SJSA1 (cell line): ENCODE measurements around the gene AMDHD2. TPM values are rescaled to one million over a fixed set of nuclear protein-coding genes. Genes with fewer than 3 reads are reported as not detected.

Experiments used
- DNase-seq, 2 experiments: peaks; one replicate each; pipeline ENCODE4 v3.0.0-alpha.2; 2015 to 2020; ENCODE audit warnings: low spot score in 2 of 2, low read depth in 1 of 2
- H3K27ac ChIP-seq: fragments of 250-450 bp; sonication (Bioruptor Pico); 2 replicates; pipeline ENCODE4 v1.5.1; 2020; ENCODE audit warnings: mild to moderate bottlenecking, moderate library complexity
- H3K27me3 ChIP-seq: fragments of 250-450 bp; sonication (Bioruptor Pico); replicated peaks from 2 replicates; pipeline ENCODE4 v1.5.1; 2020; ENCODE audit warnings: mild to moderate bottlenecking, moderate library complexity
- H3K36me3 ChIP-seq: fragments of 250-450 bp; sonication (Bioruptor Pico); 2 replicates; pipeline ENCODE4 v1.5.1; 2020; ENCODE audit warnings: mild to moderate bottlenecking
- H3K4me1 ChIP-seq: fragments of 250-450 bp; sonication (Bioruptor Pico); replicated peaks from 2 replicates; pipeline ENCODE4 v1.6.1; 2021; ENCODE audit warnings: mild to moderate bottlenecking
- H3K4me3 ChIP-seq: fragments of 250-450 bp; sonication (Bioruptor Pico); 2 replicates; pipeline ENCODE4 v1.5.1; 2020; ENCODE audit warnings: mild to moderate bottlenecking
- H3K9me3 ChIP-seq: fragments of 250-450 bp; sonication (Bioruptor Pico); replicated peaks from 2 replicates; pipeline ENCODE4 v1.5.1; 2020; ENCODE audit warnings: mild to moderate bottlenecking
- total RNA-seq: library from RNA; depleted of rRNA; stranded (reverse); fragments of >200 nt; shearing (Covaris generic); gene quantifications from 2 replicates; pipeline ENCODE4 v1.2.3, GENCODE V29; 2014; rRNA removed

AMDHD2 gene, protein sequence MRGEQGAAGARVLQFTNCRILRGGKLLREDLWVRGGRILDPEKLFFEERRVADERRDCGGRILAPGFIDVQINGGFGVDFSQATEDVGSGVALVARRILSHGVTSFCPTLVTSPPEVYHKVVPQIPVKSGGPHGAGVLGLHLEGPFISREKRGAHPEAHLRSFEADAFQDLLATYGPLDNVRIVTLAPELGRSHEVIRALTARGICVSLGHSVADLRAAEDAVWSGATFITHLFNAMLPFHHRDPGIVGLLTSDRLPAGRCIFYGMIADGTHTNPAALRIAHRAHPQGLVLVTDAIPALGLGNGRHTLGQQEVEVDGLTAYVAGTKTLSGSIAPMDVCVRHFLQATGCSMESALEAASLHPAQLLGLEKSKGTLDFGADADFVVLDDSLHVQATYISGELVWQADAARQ
- 12.6 and 22.1 TPM in 2 replicates for total RNA-seq

DNA sequence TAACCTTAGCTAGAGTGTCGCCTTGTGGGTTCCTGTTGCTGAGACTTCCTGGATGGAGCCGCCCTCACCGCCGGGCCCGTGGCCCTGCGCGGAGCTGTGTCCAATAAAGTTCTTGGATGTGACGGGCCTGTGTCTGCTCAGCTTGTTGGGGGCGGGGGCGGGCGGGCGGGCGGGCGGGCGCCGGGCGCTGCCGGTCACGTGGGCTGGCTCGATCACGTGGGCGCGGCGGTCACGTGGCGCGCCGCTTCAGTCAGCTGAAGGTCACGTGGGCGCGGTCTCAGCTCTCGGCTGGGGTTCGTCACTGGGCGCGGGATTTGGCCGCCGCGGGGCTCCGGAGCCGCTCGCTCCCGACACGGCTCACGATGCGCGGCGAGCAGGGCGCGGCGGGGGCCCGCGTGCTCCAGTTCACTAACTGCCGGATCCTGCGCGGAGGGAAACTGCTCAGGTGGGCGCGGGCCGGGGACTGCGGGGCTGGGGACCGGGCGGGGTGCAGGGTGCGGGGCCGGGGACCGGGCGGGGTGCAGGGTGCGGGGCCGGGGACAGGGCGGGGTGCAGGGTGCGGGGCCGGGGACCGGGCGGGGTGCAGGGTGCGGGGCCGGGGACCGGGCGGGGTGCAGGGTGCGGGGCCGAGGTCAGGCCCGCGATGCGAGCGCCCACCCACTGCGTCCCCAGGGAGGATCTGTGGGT is at the start of gene AMDHD2:
TSS of gene AMDHD2 (plus strand) at position 275 of the 687 bp plus-strand sequence. CDS start at position 363, 88 bp downstream.
- Histone ChIP-seq H3K4me3 (peak within 1 kb of the TSS; percentile 60), H3K9me3 (no peaks in the 10 kb centered on the region), H3K27ac (no peak within 1 kb of the TSS; the same call in 1 of the 2 replicates), H3K4me1 (peaks cover 28% of the 10 kb centered on the region), H3K36me3 (peaks cover 61% of the 10 kb centered on the region), H3K27me3 (no peaks in the 10 kb centered on the region)
- peak; percentile 55 to 90 for DNase-seq

DNA sequence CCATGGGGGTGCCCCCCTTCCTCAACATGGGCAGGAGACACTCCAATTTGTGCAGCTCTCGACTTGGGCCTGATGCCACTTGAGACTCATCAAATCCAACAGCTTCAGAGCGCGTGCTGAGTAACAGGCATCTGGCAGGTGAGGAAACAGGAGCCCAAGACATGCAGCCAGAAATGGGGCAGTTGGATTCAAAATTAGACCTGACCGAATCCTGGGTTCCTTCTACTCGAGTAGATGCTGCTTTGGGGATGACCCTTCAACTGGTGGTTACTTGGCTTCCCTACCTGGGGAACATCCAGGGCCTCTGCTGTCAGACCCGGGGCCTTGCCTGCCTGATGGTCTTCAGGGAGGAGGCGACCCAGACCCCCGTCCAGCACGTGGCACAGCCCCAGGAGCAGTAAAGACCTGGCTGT is 49.6 kb upstream of the AMDHD2 start:
- Histone ChIP-seq H3K36me3 (peaks cover 13% of the 10 kb centered on the region), H3K4me1 (peaks cover 66% of the 10 kb centered on the region), H3K27ac (no peak overlapping the region), H3K9me3 (no peaks in the 10 kb centered on the region; the same call in 1 of the 2 replicates), H3K27me3 (0 out of 2 replicates have a peak, but pooled peaks cover 3% of the 10 kb centered on the region), H3K4me3 (no peak overlapping the region)
- no peak for DNase-seq

DNA sequence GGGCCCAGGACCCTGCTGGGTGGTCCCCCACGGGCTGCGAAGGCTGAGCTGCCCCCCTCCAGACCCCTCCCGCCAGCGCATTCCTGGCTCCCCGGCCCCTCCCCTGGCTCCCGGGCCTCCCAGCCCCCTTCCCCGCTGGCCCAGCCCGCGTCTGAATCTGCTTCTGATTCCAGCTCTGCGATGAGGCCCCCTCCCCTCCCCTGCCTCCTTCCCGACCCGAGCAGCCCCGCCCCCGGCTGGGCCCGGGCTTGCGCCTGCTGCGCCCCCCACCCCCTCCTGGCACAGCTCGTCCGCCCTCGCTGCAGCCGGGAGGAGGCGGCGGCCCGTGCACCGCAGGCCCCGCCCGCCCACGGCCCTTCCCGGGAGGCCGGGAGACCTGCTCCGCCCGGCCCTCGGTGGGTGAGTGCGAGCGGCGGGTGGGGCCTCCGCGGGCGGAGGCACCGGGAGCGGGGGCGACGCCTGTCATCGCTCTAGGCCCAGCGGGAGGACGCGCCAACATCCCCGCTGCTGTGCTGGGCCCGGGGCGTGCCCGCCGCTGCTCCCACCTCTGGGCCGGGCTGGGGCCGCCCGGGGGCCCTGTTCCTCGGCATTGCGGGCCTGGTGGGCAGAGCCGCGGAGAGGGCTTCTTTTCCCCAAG is 49.0 kb upstream of the AMDHD2 start, which contains the start of gene NTN3:
TSS of gene NTN3 (plus strand) at position 282 of the 637 bp plus-strand sequence. CDS start 405 bp downstream, outside the sequence.
- Histone ChIP-seq H3K27ac (no peak within 1 kb of the TSS), H3K4me3 (peak within 1 kb of the TSS; percentile 16), H3K27me3 (0 out of 2 replicates have a peak, but pooled peaks cover 3% of the 10 kb centered on the region), H3K4me1 (peaks cover 68% of the 10 kb centered on the region), H3K36me3 (peaks cover 8% of the 10 kb centered on the region), H3K9me3 (no peaks in the 10 kb centered on the region; the same call in 1 of the 2 replicates)
- no peak for DNase-seq

DNA sequence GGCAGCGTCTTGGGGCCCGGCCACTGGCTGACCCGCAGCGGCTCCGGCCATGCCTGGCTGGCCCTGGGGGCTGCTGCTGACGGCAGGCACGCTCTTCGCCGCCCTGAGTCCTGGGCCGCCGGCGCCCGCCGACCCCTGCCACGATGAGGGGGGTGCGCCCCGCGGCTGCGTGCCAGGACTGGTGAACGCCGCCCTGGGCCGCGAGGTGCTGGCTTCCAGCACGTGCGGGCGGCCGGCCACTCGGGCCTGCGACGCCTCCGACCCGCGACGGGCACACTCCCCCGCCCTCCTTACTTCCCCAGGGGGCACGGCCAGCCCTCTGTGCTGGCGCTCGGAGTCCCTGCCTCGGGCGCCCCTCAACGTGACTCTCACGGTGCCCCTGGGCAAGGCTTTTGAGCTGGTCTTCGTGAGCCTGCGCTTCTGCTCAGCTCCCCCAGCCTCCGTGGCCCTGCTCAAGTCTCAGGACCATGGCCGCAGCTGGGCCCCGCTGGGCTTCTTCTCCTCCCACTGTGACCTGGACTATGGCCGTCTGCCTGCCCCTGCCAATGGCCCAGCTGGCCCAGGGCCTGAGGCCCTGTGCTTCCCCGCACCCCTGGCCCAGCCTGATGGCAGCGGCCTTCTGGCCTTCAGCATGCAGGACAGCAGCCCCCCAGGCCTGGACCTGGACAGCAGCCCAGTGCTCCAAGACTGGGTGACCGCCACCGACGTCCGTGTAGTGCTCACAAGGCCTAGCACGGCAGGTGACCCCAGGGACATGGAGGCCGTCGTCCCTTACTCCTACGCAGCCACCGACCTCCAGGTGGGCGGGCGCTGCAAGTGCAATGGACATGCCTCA is 48.3 kb upstream of the AMDHD2 start:
- Histone ChIP-seq H3K4me3 (peak overlapping the region; percentile 16), H3K9me3 (no peaks in the 10 kb centered on the region; the same call in 1 of the 2 replicates)
- no peak for DNase-seq

DNA sequence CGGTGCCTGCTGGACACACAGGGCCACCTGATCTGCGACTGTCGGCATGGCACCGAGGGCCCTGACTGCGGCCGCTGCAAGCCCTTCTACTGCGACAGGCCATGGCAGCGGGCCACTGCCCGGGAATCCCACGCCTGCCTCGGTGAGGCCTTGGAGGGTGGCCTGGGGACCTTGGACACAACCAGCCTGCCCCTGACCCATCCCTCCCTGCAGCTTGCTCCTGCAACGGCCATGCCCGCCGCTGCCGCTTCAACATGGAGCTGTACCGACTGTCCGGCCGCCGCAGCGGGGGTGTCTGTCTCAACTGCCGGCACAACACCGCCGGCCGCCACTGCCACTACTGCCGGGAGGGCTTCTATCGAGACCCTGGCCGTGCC is 47.7 kb upstream of the AMDHD2 start:
- no peak overlapping the region for H3K27ac ChIP-seq
- H3K36me3 ChIP-seq = peaks cover 8% of the 10 kb centered on the region
- DNase-seq = no peak
- no peaks in the 10 kb centered on the region; the same call in 1 of the 2 replicates for H3K9me3 ChIP-seq
- H3K4me3 ChIP-seq = no peak overlapping the region
- 0 out of 2 replicates have a peak, but pooled peaks cover 3% of the 10 kb centered on the region for H3K27me3 ChIP-seq
- peaks cover 62% of the 10 kb centered on the region for H3K4me1 ChIP-seq

More for the DNA sequence above, 48.3 kb upstream of the AMDHD2 start:
- peaks cover 68% of the 10 kb centered on the region for H3K4me1 ChIP-seq
- H3K27ac ChIP-seq = no peak overlapping the region
- H3K36me3 ChIP-seq = peaks cover 8% of the 10 kb centered on the region
- H3K27me3 ChIP-seq = 0 out of 2 replicates have a peak, but pooled peaks cover 3% of the 10 kb centered on the region

DNA sequence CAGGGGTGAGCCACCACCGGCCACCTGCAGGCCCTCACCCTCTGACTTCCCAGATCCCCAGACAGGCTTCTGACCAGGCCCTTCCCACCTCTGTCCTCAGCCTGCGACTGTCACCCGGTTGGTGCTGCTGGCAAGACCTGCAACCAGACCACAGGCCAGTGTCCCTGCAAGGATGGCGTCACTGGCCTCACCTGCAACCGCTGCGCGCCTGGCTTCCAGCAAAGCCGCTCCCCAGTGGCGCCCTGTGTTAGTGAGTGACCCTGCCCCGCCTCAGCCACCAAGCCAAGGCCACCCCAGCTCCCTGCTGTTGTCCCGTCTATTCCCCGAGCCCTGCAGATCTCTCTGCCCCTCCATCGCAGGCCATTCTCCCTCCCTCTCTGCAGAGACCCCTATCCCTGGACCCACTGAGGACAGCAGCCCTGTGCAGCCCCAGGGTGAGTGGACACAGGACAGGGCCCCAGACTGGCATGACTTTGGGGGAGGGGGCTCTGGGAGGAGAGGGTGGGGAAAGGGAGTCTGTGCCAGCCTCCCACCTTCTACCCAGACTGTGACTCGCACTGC is 47.2 kb upstream of the AMDHD2 start:
- H3K27me3 ChIP-seq = 0 out of 2 replicates have a peak, but pooled peaks cover 3% of the 10 kb centered on the region
- H3K9me3 ChIP-seq = no peaks in the 10 kb centered on the region; the same call in 1 of the 2 replicates
- no peak overlapping the region for H3K4me3 ChIP-seq
- H3K27ac ChIP-seq = no peak overlapping the region
- no peak for DNase-seq
- peaks cover 57% of the 10 kb centered on the region for H3K4me1 ChIP-seq
- peaks cover 8% of the 10 kb centered on the region for H3K36me3 ChIP-seq

DNA sequence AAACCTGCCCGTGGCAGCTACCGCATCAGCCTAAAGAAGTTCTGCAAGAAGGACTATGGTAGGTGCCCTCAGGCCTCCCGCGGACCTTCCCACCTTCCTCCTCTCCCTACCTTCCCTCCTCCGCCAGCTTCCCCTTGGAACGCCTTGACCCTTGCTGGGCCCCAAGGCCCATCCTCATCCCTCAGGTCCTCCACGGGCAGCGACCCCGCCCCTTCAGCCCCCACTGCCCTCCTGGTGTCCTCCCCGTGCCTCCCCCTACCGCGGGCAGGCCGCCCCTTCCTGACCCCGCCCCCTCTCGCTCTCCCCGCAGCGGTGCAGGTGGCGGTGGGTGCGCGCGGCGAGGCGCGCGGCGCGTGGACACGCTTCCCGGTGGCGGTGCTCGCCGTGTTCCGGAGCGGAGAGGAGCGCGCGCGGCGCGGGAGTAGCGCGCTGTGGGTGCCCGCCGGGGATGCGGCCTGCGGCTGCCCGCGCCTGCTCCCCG is 46.7 kb upstream of the AMDHD2 start:
- H3K9me3 ChIP-seq = no peaks in the 10 kb centered on the region; the same call in 1 of the 2 replicates
- H3K27me3 ChIP-seq = 0 out of 2 replicates have a peak, but pooled peaks cover 3% of the 10 kb centered on the region
- peak overlapping the region; percentile 81 for H3K4me3 ChIP-seq
- no peak for DNase-seq
- H3K27ac ChIP-seq = no peak overlapping the region
- peaks cover 8% of the 10 kb centered on the region for H3K36me3 ChIP-seq
- peaks cover 52% of the 10 kb centered on the region for H3K4me1 ChIP-seq

DNA sequence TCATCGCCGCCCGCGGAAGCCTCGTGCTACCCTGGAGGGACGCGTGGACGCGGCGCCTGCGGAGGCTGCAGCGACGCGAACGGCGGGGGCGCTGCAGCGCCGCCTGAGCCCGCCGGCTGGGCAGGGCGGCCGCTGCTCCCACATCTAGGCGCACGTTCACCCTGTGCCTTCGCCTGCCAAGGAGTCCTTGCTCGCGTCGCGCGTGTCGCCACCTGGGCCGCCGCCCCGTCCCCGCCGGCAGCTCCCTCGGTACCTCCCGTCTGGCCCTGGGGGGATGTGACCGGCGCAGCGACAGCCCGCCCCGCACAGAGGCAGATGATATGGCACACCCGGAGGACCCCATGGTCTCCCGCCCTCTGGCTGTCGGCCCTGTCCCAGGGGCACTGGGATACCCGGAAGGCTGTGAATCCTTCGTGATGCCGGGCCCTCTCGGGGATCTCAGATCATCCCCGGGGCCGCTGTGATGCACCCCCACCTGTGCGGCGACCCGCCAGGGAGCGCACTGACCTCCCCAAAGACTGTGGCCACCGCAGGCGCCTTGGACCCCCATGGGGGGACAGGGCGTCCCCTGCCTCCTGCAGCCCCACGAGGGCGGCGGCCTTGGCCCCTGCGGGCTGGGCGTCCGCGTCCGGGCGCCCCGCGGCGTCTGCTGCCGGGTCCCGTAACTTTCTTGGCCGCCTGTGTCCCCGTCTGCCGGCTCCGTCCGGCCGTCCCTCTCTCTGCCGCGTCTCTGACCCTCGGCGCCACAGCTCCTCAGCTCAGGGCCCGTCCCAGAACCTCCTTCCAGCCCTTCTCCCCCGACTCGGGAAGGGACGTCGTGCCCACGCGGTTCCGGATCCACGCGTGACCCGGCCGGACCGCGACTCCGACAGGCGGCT is 45.9 kb upstream of the AMDHD2 start:
- peaks cover 8% of the 10 kb centered on the region for H3K36me3 ChIP-seq
- peak overlapping the region; percentile 51; the same call in 1 of the 2 replicates for H3K27ac ChIP-seq
- peak overlapping the region; percentile 81 for H3K4me3 ChIP-seq
- H3K9me3 ChIP-seq = no peaks in the 10 kb centered on the region; the same call in 1 of the 2 replicates
- peak in 1 of 2 experiments; percentile 79 for DNase-seq
- H3K27me3 ChIP-seq = 0 out of 2 replicates have a peak, but pooled peaks cover 3% of the 10 kb centered on the region
- peaks cover 44% of the 10 kb centered on the region for H3K4me1 ChIP-seq

DNA sequence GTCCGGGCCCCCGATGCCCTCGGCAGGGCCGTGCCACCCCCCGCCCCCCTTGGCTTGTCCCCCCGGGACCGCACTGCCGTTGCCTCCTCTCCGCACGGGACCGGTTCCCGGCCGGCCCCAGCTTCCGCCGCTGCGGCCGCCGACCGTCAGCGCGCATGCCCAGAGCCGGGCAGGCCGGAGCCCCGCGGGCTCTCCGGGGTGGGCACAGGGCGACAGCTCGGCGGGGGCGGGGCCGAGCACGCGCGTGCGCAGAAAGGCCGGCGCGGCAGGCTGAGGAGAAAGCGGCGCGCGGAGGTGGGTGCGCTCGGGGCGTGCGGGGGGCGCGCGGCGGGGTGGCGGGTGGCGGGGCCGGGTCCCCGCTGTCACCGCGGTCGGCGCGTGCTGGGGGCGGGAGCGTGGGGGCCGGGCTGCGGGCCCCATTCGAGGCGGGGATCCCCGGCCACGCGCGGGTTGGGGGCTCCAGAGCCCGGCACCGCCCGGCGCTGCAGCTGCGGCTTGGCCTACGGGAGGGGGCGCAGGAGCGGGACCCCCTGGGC is 45.2 kb upstream of the AMDHD2 start, which contains the start of gene TBC1D24:
TSS of gene TBC1D24 (plus strand) at position 251 of the 536 bp plus-strand sequence. CDS start 21,022 bp downstream, outside the sequence.
- DNase-seq = peak; percentile 55 to 88
- H3K4me1 ChIP-seq = peaks cover 37% of the 10 kb centered on the region

DNA sequence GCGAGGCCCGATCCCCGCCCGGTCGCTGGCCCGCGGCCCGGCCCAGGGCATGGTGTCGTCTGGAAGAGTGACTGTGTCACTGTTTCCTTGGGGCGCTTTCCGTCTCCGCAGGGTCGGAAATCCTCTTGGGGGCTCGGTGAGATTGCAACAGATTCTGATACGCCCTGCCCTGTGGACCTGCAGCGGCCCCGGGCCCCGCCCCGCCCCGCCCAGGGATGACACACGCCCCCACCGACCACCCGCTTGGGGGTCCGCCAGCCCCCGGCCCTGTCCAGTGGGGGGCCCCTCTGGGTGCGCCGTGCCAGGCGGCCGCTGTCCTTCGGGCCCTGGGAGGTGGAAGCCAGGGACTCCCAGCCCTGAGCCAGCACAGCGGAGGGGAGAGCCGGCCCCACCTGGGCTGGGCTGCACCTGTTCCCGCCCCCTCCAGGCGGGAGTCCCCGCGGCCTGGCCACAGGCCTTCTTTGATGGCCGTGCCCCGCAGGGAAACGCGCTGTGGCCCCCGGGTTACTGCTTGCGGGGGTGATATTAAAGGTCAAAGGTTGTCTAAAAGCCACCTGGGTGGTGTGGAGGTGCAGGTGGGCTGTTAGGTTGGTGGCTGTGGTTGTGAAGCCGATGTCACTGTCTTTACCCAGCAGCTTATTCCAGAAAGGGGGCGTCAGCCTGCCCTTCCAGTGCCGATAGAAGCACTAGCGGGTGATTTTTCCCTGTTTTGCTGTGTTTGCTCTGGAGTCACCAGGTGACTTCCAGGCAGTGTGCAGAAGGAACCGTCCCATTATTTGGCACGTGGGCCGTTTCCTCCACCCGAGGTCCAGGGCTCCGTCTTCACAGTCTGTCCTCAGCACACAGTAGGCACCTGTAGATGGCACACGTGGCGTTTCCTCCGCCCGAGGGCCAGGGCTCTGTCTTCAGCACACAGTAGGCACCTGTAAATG is 44.5 kb upstream of the AMDHD2 start:
- Histone ChIP-seq H3K27me3 (0 out of 2 replicates have a peak, but pooled peaks cover 3% of the 10 kb centered on the region), H3K4me1 (peaks cover 33% of the 10 kb centered on the region), H3K4me3 (peak overlapping the region; percentile 81), H3K27ac (no peak overlapping the region), H3K9me3 (no peaks in the 10 kb centered on the region; the same call in 1 of the 2 replicates), H3K36me3 (peaks cover 8% of the 10 kb centered on the region)
- DNase-seq = no peak

More for the DNA sequence above, 45.2 kb upstream of the AMDHD2 start, which contains the start of gene TBC1D24:
- peak within 1 kb of the TSS; percentile 51; the same call in 1 of the 2 replicates for H3K27ac ChIP-seq
- H3K9me3 ChIP-seq = no peaks in the 10 kb centered on the region; the same call in 1 of the 2 replicates
- H3K4me3 ChIP-seq = peak within 1 kb of the TSS; percentile 81
- peaks cover 8% of the 10 kb centered on the region for H3K36me3 ChIP-seq
- H3K27me3 ChIP-seq = 0 out of 2 replicates have a peak, but pooled peaks cover 3% of the 10 kb centered on the region
